ENCODE data around the gene ALDOA.

Gene ALDOA

GRCh38 chr16:30041841-30042240 lies 23.7 kb upstream of the ALDOA start:
- DNase-seq (ENCODE audit: low spot score): peak; percentile 63

GRCh38 chr16:30046178-30046577 lies 19.4 kb upstream of the ALDOA start:
- DNase-seq (ENCODE audit: low spot score): no peak

- no peak for DNase-seq (ENCODE audit: low spot score)
Measured at GRCh38 chr16:30046588-30046987, 19.0 kb upstream of the ALDOA start.

- DNase-seq (ENCODE audit: low spot score): no peak
Measured at GRCh38 chr16:30049871-30050270, 15.7 kb upstream of the ALDOA start.

GRCh38 chr16:30051518-30051917 lies 14.0 kb upstream of the ALDOA start:
- DNase-seq (ENCODE audit: low spot score): no peak

GRCh38 chr16:30052671-30053372 lies 12.7 kb upstream of the ALDOA start:
- DNase-seq (ENCODE audit: low spot score): peak; percentile 92

- DNase-seq (ENCODE audit: low spot score): peak; percentile 20
Measured at GRCh38 chr16:30053376-30054015, 12.1 kb upstream of the ALDOA start.

- no peak for DNase-seq (ENCODE audit: low spot score)
Measured at GRCh38 chr16:30054451-30054850, 11.1 kb upstream of the ALDOA start.

GRCh38 chr16:30054959-30055553 lies 10.5 kb upstream of the ALDOA start:
- peak; percentile 71 for DNase-seq (ENCODE audit: low spot score)

GRCh38 chr16:30060346-30060745 lies 5.2 kb upstream of the ALDOA start:
- no peak for DNase-seq (ENCODE audit: low spot score)

GRCh38 chr16:30060836-30061554 lies 4.6 kb upstream of the ALDOA start:
- no peak for DNase-seq (ENCODE audit: low spot score)

- DNase-seq (ENCODE audit: low spot score): peak; percentile 17
Measured at GRCh38 chr16:30063278-30063892, 2.2 kb upstream of the ALDOA start.

- peak; percentile 88 for DNase-seq (ENCODE audit: low spot score)
Measured at GRCh38 chr16:30063893-30064728, 1.4 kb upstream of the ALDOA start.

- no peak for DNase-seq (ENCODE audit: low spot score)
Measured at GRCh38 chr16:30064729-30065101, 845 bp upstream of the ALDOA start.

- DNase-seq (ENCODE audit: low spot score): no peak
Measured at GRCh38 chr16:30065943-30066760, 592 bp downstream of the ALDOA start.

GRCh38 chr16:30066761-30067583 lies 1.4 kb downstream of the ALDOA start:
- DNase-seq (ENCODE audit: low spot score): no peak

- no peak for DNase-seq (ENCODE audit: low spot score)
Measured at GRCh38 chr16:30067584-30067916, 2.0 kb downstream of the ALDOA start.

GRCh38 chr16:30068333-30068732 lies 2.8 kb downstream of the ALDOA start:
- DNase-seq (ENCODE audit: low spot score): no peak

GRCh38 chr16:30068750-30069610 lies 3.4 kb downstream of the ALDOA start:
- DNase-seq (ENCODE audit: low spot score): peak; percentile 73
